Chondrocyte (in vitro differentiated cells): ENCODE measurements around the gene AFF2. TPM values are rescaled to one million over a fixed set of nuclear protein-coding genes. Genes with fewer than 3 reads are reported as not detected.
A peak's percentile ranks its signal among the peaks of the same experiment; 100 is the strongest.

Experiments
- DNase-seq: peaks from one replicate; pipeline ENCODE4 v3.0.0; 2021; ENCODE audit warnings: mixed read lengths, low spot score
- H3K27ac Mint-ChIP-seq: one replicate; pipeline ENCODE4 v1.8.0; 2021; ENCODE audit warnings: mild to moderate bottlenecking, moderate library complexity, mixed read lengths; ENCODE audit not compliant: unreplicated experiment
- H3K27me3 Mint-ChIP-seq: 2 replicates; pipeline ENCODE4 v1.8.0; 2021; ENCODE audit warnings: low read depth, mixed read lengths
- H3K36me3 Mint-ChIP-seq: 2 replicates; pipeline ENCODE4 v1.8.0; 2021; ENCODE audit warnings: low read depth, mixed read lengths
- H3K4me1 Mint-ChIP-seq: 2 replicates; pipeline ENCODE4 v1.8.0; 2021; ENCODE audit warnings: low read depth, mild to moderate bottlenecking, mixed read lengths
- H3K4me3 Mint-ChIP-seq: one replicate; pipeline ENCODE4 v1.8.0; 2021; ENCODE audit warnings: mild to moderate bottlenecking, moderate library complexity, mixed read lengths; ENCODE audit not compliant: unreplicated experiment
- H3K9me3 Mint-ChIP-seq: 2 replicates; pipeline ENCODE4 v1.8.0; 2021; ENCODE audit warnings: low read depth, mixed read lengths
- CTCF ChIP-seq: fragments of 200-600 bp; sonication (generic); IDR thresholded peaks from 2 replicates; pipeline ENCODE4 v1.5.0; 2021; ENCODE audit warnings: antibody characterized with exemption, mild to moderate bottlenecking, moderate library complexity
- total RNA-seq: library from RNA; stranded (reverse); gene quantifications from 3 replicates; pipeline ENCODE4 v1.2.1, GENCODE V29; 2021

AFF2 gene
- total RNA-seq, 1 donor from 2014 or later, result 22.4 TPM

- peaks cover 35% of the 10 kb centered on the region for H3K9me3 Mint-ChIP-seq
Observed at GRCh38 chrX:148672517-148672916, 172.1 kb downstream of the AFF2 start.

GRCh38 chrX:148681605-148682004 lies 181.2 kb downstream of the AFF2 start:
- Mint-ChIP-seq H3K36me3 (no peaks in the 10 kb centered on the region), H3K4me3 (no peak overlapping the region), H3K27ac (no peak overlapping the region), H3K9me3 (peaks cover 7% of the 10 kb centered on the region), H3K4me1 (no peaks in the 10 kb centered on the region), H3K27me3 (no peaks in the 10 kb centered on the region)
- peak; percentile 59 for TF ChIP-seq CTCF
- DNase-seq, result no peak

More at GRCh38 chrX:148672517-148672916, 172.1 kb downstream of the AFF2 start:
- Mint-ChIP-seq H3K27ac (no peak overlapping the region), H3K27me3 (no peaks in the 10 kb centered on the region), H3K36me3 (peaks cover 6% of the 10 kb centered on the region), H3K4me3 (no peak overlapping the region), H3K4me1 (no peaks in the 10 kb centered on the region)
- no peak for DNase-seq
- no peak for TF ChIP-seq CTCF

GRCh38 chrX:148682206-148682605 lies 181.8 kb downstream of the AFF2 start:
- Mint-ChIP-seq H3K27me3 (no peaks in the 10 kb centered on the region), H3K9me3 (peaks cover 7% of the 10 kb centered on the region), H3K27ac (no peak overlapping the region), H3K36me3 (no peaks in the 10 kb centered on the region), H3K4me1 (no peaks in the 10 kb centered on the region), H3K4me3 (no peak overlapping the region)
- TF ChIP-seq CTCF, result no peak
- no peak for DNase-seq

GRCh38 chrX:148691456-148691855 lies 191.0 kb downstream of the AFF2 start:
- peaks cover 2% of the 10 kb centered on the region for H3K36me3 Mint-ChIP-seq
- H3K9me3 Mint-ChIP-seq, result peaks cover 15% of the 10 kb centered on the region
- no peaks in the 10 kb centered on the region for H3K27me3 Mint-ChIP-seq
- no peak overlapping the region for H3K27ac Mint-ChIP-seq
- H3K4me3 Mint-ChIP-seq, result no peak overlapping the region
- TF ChIP-seq CTCF, result no peak
- DNase-seq, result no peak
- no peaks in the 10 kb centered on the region for H3K4me1 Mint-ChIP-seq

GRCh38 chrX:148695255-148695654 lies 194.8 kb downstream of the AFF2 start:
- H3K4me1 Mint-ChIP-seq, result no peaks in the 10 kb centered on the region
- no peak for TF ChIP-seq CTCF
- no peaks in the 10 kb centered on the region for H3K36me3 Mint-ChIP-seq
- H3K27ac Mint-ChIP-seq, result no peak overlapping the region
- H3K9me3 Mint-ChIP-seq, result peaks cover 11% of the 10 kb centered on the region
- no peak for DNase-seq
- no peak overlapping the region for H3K4me3 Mint-ChIP-seq
- H3K27me3 Mint-ChIP-seq, result no peaks in the 10 kb centered on the region
